ENCODE results near the gene SCLY.
"Not testable (repeated sequence)": the region's sequence is repeated elsewhere in the genome, so short reads cannot be mapped to it uniquely, and the experiment has no call there.

The SCLY gene

GRCh38 chr2:238025741-238026360, 35.0 kb upstream of the SCLY start:
- no peaks in the 10 kb centered on the region for H3K9me3 ChIP-seq (ENCODE audit: control insufficient read depth, insufficient read depth, low read depth, low read length)
- peaks cover 10% of the 10 kb centered on the region for H3K4me1 ChIP-seq (ENCODE audit: control insufficient read depth, insufficient read depth, low read length)
- H3K9ac ChIP-seq (ENCODE audit: low read length), result no peak overlapping the region
- peaks cover 24% of the 10 kb centered on the region for H3K36me3 ChIP-seq (ENCODE audit: control insufficient read depth, insufficient read depth, low read length)
- H3K4me3 ChIP-seq (ENCODE audit: low read depth, low read length), result no peak overlapping the region
- no peak overlapping the region for H3K27ac ChIP-seq (ENCODE audit: low read depth, low read length)
- H3K27me3 ChIP-seq (ENCODE audit: control insufficient read depth, insufficient read depth, low read length), result no peaks in the 10 kb centered on the region

GRCh38 chr2:238027058-238027457, 33.7 kb upstream of the SCLY start:
- no peak overlapping the region for H3K4me3 ChIP-seq (ENCODE audit: low read depth, low read length)
- H3K9ac ChIP-seq (ENCODE audit: low read length), result no peak overlapping the region
- H3K27me3 ChIP-seq (ENCODE audit: control insufficient read depth, insufficient read depth, low read length), result no peaks in the 10 kb centered on the region
- peaks cover 29% of the 10 kb centered on the region for H3K36me3 ChIP-seq (ENCODE audit: control insufficient read depth, insufficient read depth, low read length)
- peaks cover 10% of the 10 kb centered on the region for H3K4me1 ChIP-seq (ENCODE audit: control insufficient read depth, insufficient read depth, low read length)
- no peak overlapping the region for H3K27ac ChIP-seq (ENCODE audit: low read depth, low read length)
- H3K9me3 ChIP-seq (ENCODE audit: control insufficient read depth, insufficient read depth, low read depth, low read length), result no peaks in the 10 kb centered on the region

- Histone ChIP-seq H3K27me3 (ENCODE audit: control insufficient read depth, insufficient read depth, low read length) (no peaks in the 10 kb centered on the region), H3K9ac (ENCODE audit: low read length) (no peak overlapping the region), H3K27ac (ENCODE audit: low read depth, low read length) (no peak overlapping the region), H3K4me1 (ENCODE audit: control insufficient read depth, insufficient read depth, low read length) (peaks cover 10% of the 10 kb centered on the region), H3K4me3 (ENCODE audit: low read depth, low read length) (no peak overlapping the region), H3K9me3 (ENCODE audit: control insufficient read depth, insufficient read depth, low read depth, low read length) (no peaks in the 10 kb centered on the region), H3K36me3 (ENCODE audit: control insufficient read depth, insufficient read depth, low read length) (peaks cover 35% of the 10 kb centered on the region)
These were observed 33.0 kb upstream of the SCLY start for GRCh38 chr2:238027591-238028415.

GRCh38 chr2:238029853-238030252, 30.9 kb upstream of the SCLY start:
- Histone ChIP-seq H3K9ac (ENCODE audit: low read length) (no peak overlapping the region), H3K9me3 (ENCODE audit: control insufficient read depth, insufficient read depth, low read depth, low read length) (no peaks in the 10 kb centered on the region), H3K4me1 (ENCODE audit: control insufficient read depth, insufficient read depth, low read length) (peaks cover 10% of the 10 kb centered on the region), H3K4me3 (ENCODE audit: low read depth, low read length) (no peak overlapping the region), H3K27ac (ENCODE audit: low read depth, low read length) (no peak overlapping the region), H3K27me3 (ENCODE audit: control insufficient read depth, insufficient read depth, low read length) (no peaks in the 10 kb centered on the region), H3K36me3 (ENCODE audit: control insufficient read depth, insufficient read depth, low read length) (peaks cover 44% of the 10 kb centered on the region)

GRCh38 chr2:238030422-238031155, 30.2 kb upstream of the SCLY start:
- Histone ChIP-seq H3K9ac (ENCODE audit: low read length) (no peak overlapping the region), H3K9me3 (ENCODE audit: control insufficient read depth, insufficient read depth, low read depth, low read length) (no peaks in the 10 kb centered on the region), H3K36me3 (ENCODE audit: control insufficient read depth, insufficient read depth, low read length) (peaks cover 46% of the 10 kb centered on the region), H3K27ac (ENCODE audit: low read depth, low read length) (no peak overlapping the region), H3K27me3 (ENCODE audit: control insufficient read depth, insufficient read depth, low read length) (no peaks in the 10 kb centered on the region), H3K4me1 (ENCODE audit: control insufficient read depth, insufficient read depth, low read length) (peaks cover 10% of the 10 kb centered on the region), H3K4me3 (ENCODE audit: low read depth, low read length) (no peak overlapping the region)

GRCh38 chr2:238031751-238032150, 29.1 kb upstream of the SCLY start:
- Histone ChIP-seq H3K36me3 (ENCODE audit: control insufficient read depth, insufficient read depth, low read length) (peaks cover 52% of the 10 kb centered on the region), H3K27ac (ENCODE audit: low read depth, low read length) (no peak overlapping the region), H3K4me1 (ENCODE audit: control insufficient read depth, insufficient read depth, low read length) (peaks cover 10% of the 10 kb centered on the region), H3K27me3 (ENCODE audit: control insufficient read depth, insufficient read depth, low read length) (no peaks in the 10 kb centered on the region), H3K4me3 (ENCODE audit: low read depth, low read length) (no peak overlapping the region), H3K9me3 (ENCODE audit: control insufficient read depth, insufficient read depth, low read depth, low read length) (no peaks in the 10 kb centered on the region), H3K9ac (ENCODE audit: low read length) (no peak overlapping the region)

- H3K4me1 ChIP-seq (ENCODE audit: control insufficient read depth, insufficient read depth, low read length), result peaks cover 5% of the 10 kb centered on the region
- no peaks in the 10 kb centered on the region for H3K9me3 ChIP-seq (ENCODE audit: control insufficient read depth, insufficient read depth, low read depth, low read length)
- H3K4me3 ChIP-seq (ENCODE audit: low read depth, low read length), result no peak overlapping the region
- H3K36me3 ChIP-seq (ENCODE audit: control insufficient read depth, insufficient read depth, low read length), result peaks cover 59% of the 10 kb centered on the region
- H3K9ac ChIP-seq (ENCODE audit: low read length), result no peak overlapping the region
- no peaks in the 10 kb centered on the region for H3K27me3 ChIP-seq (ENCODE audit: control insufficient read depth, insufficient read depth, low read length)
- no peak overlapping the region for H3K27ac ChIP-seq (ENCODE audit: low read depth, low read length)
These were observed 28.0 kb upstream of the SCLY start for GRCh38 chr2:238032755-238033337.

GRCh38 chr2:238033991-238034390, 26.8 kb upstream of the SCLY start:
- H3K9ac ChIP-seq (ENCODE audit: low read length); H3K4me3 ChIP-seq (ENCODE audit: low read depth, low read length); H3K9me3 ChIP-seq (ENCODE audit: control insufficient read depth, insufficient read depth, low read depth, low read length); H3K27me3 ChIP-seq (ENCODE audit: control insufficient read depth, insufficient read depth, low read length); H3K4me1 ChIP-seq (ENCODE audit: control insufficient read depth, insufficient read depth, low read length); H3K27ac ChIP-seq (ENCODE audit: low read depth, low read length): not testable (repeated sequence)
- peaks cover 67% of the 10 kb centered on the region for H3K36me3 ChIP-seq (ENCODE audit: control insufficient read depth, insufficient read depth, low read length)

GRCh38 chr2:238038203-238038602, 22.6 kb upstream of the SCLY start:
- no peaks in the 10 kb centered on the region for H3K27me3 ChIP-seq (ENCODE audit: control insufficient read depth, insufficient read depth, low read length)
- peaks cover 71% of the 10 kb centered on the region for H3K36me3 ChIP-seq (ENCODE audit: control insufficient read depth, insufficient read depth, low read length)
- H3K9ac ChIP-seq (ENCODE audit: low read length), result no peak overlapping the region
- no peak overlapping the region for H3K4me3 ChIP-seq (ENCODE audit: low read depth, low read length)
- no peaks in the 10 kb centered on the region for H3K4me1 ChIP-seq (ENCODE audit: control insufficient read depth, insufficient read depth, low read length)
- H3K9me3 ChIP-seq (ENCODE audit: control insufficient read depth, insufficient read depth, low read depth, low read length), result no peaks in the 10 kb centered on the region
- no peak overlapping the region for H3K27ac ChIP-seq (ENCODE audit: low read depth, low read length)

- Histone ChIP-seq H3K36me3 (ENCODE audit: control insufficient read depth, insufficient read depth, low read length) (peaks cover 74% of the 10 kb centered on the region), H3K9me3 (ENCODE audit: control insufficient read depth, insufficient read depth, low read depth, low read length) (no peaks in the 10 kb centered on the region), H3K27ac (ENCODE audit: low read depth, low read length) (no peak overlapping the region)
These were observed 21.6 kb upstream of the SCLY start for GRCh38 chr2:238039151-238039550.

GRCh38 chr2:238039985-238040384, 20.8 kb upstream of the SCLY start:
- Histone ChIP-seq H3K27me3 (ENCODE audit: control insufficient read depth, insufficient read depth, low read length) (no peaks in the 10 kb centered on the region), H3K9ac (ENCODE audit: low read length) (no peak overlapping the region), H3K4me3 (ENCODE audit: low read depth, low read length) (no peak overlapping the region), H3K9me3 (ENCODE audit: control insufficient read depth, insufficient read depth, low read depth, low read length) (no peaks in the 10 kb centered on the region), H3K27ac (ENCODE audit: low read depth, low read length) (no peak overlapping the region), H3K4me1 (ENCODE audit: control insufficient read depth, insufficient read depth, low read length) (no peaks in the 10 kb centered on the region), H3K36me3 (ENCODE audit: control insufficient read depth, insufficient read depth, low read length) (peaks cover 75% of the 10 kb centered on the region)

More at GRCh38 chr2:238039151-238039550, 21.6 kb upstream of the SCLY start:
- H3K4me1 ChIP-seq (ENCODE audit: control insufficient read depth, insufficient read depth, low read length), result no peaks in the 10 kb centered on the region
- H3K9ac ChIP-seq (ENCODE audit: low read length), result no peak overlapping the region
- no peak overlapping the region for H3K4me3 ChIP-seq (ENCODE audit: low read depth, low read length)
- H3K27me3 ChIP-seq (ENCODE audit: control insufficient read depth, insufficient read depth, low read length), result no peaks in the 10 kb centered on the region

Data from HUES6 (cell line).